ENCODE results near the gene CDKN1B. TPM values are rescaled to one million over a fixed set of nuclear protein-coding genes. Genes with fewer than 3 reads are reported as not detected.

CDKN1B gene
- total and polyA plus RNA-seq, 2 experiments from 2014 or later: 7.0 to 46.0 TPM

GRCh38 chr12:12715128-12715458 is 2.1 kb upstream of the CDKN1B start:
- H3K27me3 ChIP-seq: no peaks in the 10 kb centered on the region
- no peak for TF ChIP-seq EZH2 (IDR thresholded peaks at IDR 0.05; ENCODE audit: borderline replicate concordance)
- TF ChIP-seq CTCF (IDR thresholded peaks at IDR 0.05; ENCODE audit: poor library complexity): no peak
- TF ChIP-seq EZH2phosphoT487 (IDR thresholded peaks at IDR 0.05; ENCODE audit: low read depth, severe bottlenecking, unreplicated experiment): no peak
- DNase-seq (ENCODE audit: low spot score): no peak
- H3K79me2 ChIP-seq: peaks cover 29% of the 10 kb centered on the region
- H3K4me2 ChIP-seq: peak overlapping the region; percentile 94
- peaks cover 34% of the 10 kb centered on the region for H3K4me1 ChIP-seq (ENCODE audit: insufficient read depth)
- peak overlapping the region; percentile 82 for H2AFZ ChIP-seq
- H4K20me1 ChIP-seq (ENCODE audit: insufficient read depth, poor library complexity, severe bottlenecking): peaks cover 22% of the 10 kb centered on the region
- no peak overlapping the region for H3K4me3 ChIP-seq
- H3K9me3 ChIP-seq (ENCODE audit: low read depth): no peaks in the 10 kb centered on the region
- peak overlapping the region; percentile 99 for H3K27ac ChIP-seq
- no peaks in the 10 kb centered on the region for H3K36me3 ChIP-seq (replicated peaks; ENCODE audit: insufficient read depth, low read depth)
- no peaks in the 10 kb centered on the region for H3K9me2 ChIP-seq (replicated peaks; ENCODE audit: insufficient read depth)

DNA sequence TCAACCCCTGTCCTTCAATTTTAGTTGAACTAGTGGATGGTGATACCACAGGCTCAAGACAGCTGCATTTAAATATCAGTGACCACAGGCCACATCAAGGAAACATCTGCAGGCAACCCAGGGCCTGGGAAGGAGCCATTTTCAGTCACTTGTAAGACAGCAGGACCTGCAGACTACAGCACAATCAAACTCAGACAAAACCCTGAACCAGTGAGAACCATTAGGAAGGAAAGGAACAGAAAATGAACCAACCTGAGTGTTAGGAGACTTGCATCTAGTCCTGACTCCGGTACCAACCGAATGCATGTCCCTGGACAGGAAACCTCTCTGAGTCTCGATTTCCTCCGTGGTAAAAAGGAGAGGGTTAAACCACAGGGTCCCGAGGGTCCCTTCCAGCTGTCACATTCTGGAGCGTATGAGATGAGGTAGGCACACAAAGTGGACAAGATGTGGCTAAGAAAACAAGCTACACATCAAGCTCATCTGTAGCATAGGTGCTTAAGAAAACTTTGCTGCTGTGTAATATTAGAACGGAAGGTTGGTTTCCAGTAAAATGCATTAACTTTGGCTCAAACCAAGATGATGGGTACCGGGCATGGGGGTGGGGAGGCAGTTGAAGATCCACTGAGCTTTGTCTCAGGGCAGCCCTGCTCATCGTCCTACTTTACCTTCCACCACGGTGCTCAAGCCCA is 1.6 kb upstream of the CDKN1B start:
- no peak overlapping the region for H3K4me3 ChIP-seq
- TF ChIP-seq CTCF (IDR thresholded peaks at IDR 0.05; ENCODE audit: poor library complexity): no peak
- TF ChIP-seq EZH2 (IDR thresholded peaks at IDR 0.05; ENCODE audit: borderline replicate concordance): no peak
- TF ChIP-seq EZH2phosphoT487 (IDR thresholded peaks at IDR 0.05; ENCODE audit: low read depth, severe bottlenecking, unreplicated experiment): no peak
- no peaks in the 10 kb centered on the region for H3K36me3 ChIP-seq (replicated peaks; ENCODE audit: insufficient read depth, low read depth)
- no peaks in the 10 kb centered on the region for H3K9me2 ChIP-seq (replicated peaks; ENCODE audit: insufficient read depth)
- no peak for DNase-seq (ENCODE audit: low spot score)
- H3K27me3 ChIP-seq: no peaks in the 10 kb centered on the region
- H3K9me3 ChIP-seq (ENCODE audit: low read depth): no peaks in the 10 kb centered on the region
- peak overlapping the region; percentile 94 for H3K4me2 ChIP-seq
- WGBS (ENCODE audit: low lambda C conversion rate, missing lambda C conversion rate): 52% methylated on average over 10 of the region's 10 CpGs
- H3K79me2 ChIP-seq: peaks cover 34% of the 10 kb centered on the region
- peaks cover 28% of the 10 kb centered on the region for H4K20me1 ChIP-seq (ENCODE audit: insufficient read depth, poor library complexity, severe bottlenecking)
- H2AFZ ChIP-seq: peak overlapping the region; percentile 48
- peaks cover 39% of the 10 kb centered on the region for H3K4me1 ChIP-seq (ENCODE audit: insufficient read depth)
- peak overlapping the region; percentile 99 for H3K27ac ChIP-seq

DNA sequence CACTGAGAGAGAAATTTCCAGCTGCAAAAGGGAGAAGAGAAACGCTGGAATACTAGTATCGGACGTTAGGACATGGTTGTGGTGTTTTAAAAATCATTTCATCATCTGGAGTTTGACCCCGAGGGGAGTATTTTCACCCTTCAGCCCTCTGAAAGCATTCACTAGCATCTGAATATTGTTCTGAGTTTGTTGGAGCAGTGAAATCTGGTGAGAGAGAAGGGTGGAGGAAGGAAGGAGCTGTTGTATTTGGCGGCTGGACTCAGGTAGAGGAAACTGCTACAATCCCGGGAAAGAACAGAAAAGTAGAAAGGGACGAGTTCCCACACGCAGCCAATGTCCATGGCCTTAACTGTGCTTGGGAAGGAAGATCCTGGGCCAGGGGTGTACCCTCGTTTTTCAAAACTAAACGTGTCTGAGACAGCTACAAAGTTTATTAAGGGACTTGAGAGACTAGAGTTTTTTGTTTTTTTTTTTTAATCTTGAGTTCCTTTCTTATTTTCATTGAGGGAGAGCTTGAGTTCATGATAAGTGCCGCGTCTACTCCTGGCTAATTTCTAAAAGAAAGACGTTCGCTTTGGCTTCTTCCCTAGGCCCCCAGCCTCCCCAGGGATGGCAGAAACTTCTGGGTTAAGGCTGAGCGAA is 896 bp upstream of the CDKN1B start:
- Histone ChIP-seq H3K4me1 (ENCODE audit: insufficient read depth) (peaks cover 45% of the 10 kb centered on the region), H3K9me2 (replicated peaks; ENCODE audit: insufficient read depth) (no peaks in the 10 kb centered on the region), H3K9me3 (ENCODE audit: low read depth) (no peaks in the 10 kb centered on the region), H4K20me1 (ENCODE audit: insufficient read depth, poor library complexity, severe bottlenecking) (peaks cover 30% of the 10 kb centered on the region), H3K36me3 (replicated peaks; ENCODE audit: insufficient read depth, low read depth) (no peaks in the 10 kb centered on the region), H3K27me3 (no peaks in the 10 kb centered on the region), H3K79me2 (peaks cover 40% of the 10 kb centered on the region), H3K4me3 (peak overlapping the region; percentile 47), H3K27ac (peak overlapping the region; percentile 99), H2AFZ (peak overlapping the region; percentile 48), H3K4me2 (peak overlapping the region; percentile 94)
- 15% methylated on average over 15 of the region's 15 CpGs for WGBS (ENCODE audit: low lambda C conversion rate, missing lambda C conversion rate)
- peak; percentile 28 for DNase-seq (ENCODE audit: low spot score)
- TF ChIP-seq EZH2phosphoT487 (IDR thresholded peaks at IDR 0.05; ENCODE audit: low read depth, severe bottlenecking, unreplicated experiment): no peak
- TF ChIP-seq EZH2 (IDR thresholded peaks at IDR 0.05; ENCODE audit: borderline replicate concordance): no peak
- TF ChIP-seq CTCF (IDR thresholded peaks at IDR 0.05; ENCODE audit: poor library complexity): no peak
